Embryonic facial prominence (tissue), 1 donor: ENCODE results near the gene SLC6A12.
A peak's percentile ranks its signal among the peaks of the same experiment; 100 is the strongest.
"Not testable (repeated sequence)": the region's sequence is repeated elsewhere in the genome, so short reads cannot be mapped to it uniquely, and the experiment has no call there.

Source experiments
- DNase-seq: peaks from one replicate; pipeline ENCODE4 v3.0.0-alpha.2; 2016; ENCODE audit errors: extremely low spot score

Gene SLC6A12

DNA sequence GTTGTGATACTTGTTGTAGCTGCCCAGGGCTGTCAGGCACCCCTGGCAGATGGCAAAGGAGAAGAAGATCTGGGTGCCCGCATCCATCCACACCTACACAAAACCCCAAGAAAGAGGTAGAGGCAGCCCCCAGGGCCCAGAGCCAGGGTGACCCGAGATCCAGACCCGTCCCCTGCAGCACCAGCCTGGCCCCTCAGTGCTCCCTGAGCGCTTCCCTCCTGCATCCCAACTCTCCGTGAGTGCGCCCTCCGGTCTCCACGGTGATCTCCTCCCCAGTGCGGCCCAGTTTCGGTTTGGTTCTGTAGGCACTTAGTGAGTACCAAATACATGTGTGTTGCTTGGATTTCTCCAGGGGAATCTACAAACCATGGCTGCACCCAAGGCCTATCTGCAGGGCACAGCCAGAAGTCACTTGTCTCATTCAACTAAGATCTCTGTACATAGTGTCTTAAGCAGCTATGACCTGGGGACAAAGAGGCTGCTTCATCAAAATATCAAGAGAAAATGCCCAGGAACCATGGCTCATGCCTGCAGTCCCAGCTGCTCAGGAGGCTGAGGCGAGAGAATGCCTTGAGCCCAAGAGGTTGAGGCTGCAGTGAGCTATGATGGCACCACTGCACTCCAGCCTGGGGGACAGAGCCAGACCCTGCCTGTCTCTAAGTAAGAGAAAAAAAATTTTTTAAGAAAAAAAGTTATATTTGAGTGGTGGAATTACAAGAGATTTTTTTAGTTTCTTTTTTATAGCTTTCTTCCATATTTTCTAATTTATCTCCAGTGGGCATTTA lies 15.9 kb downstream of the SLC6A12 start:
- no peak for DNase-seq

GRCh38 chr12:197347-197746 lies 16.6 kb downstream of the SLC6A12 start:
- no peak for DNase-seq

GRCh38 chr12:196436-196835 lies 17.5 kb downstream of the SLC6A12 start:
- DNase-seq, result no peak

DNA sequence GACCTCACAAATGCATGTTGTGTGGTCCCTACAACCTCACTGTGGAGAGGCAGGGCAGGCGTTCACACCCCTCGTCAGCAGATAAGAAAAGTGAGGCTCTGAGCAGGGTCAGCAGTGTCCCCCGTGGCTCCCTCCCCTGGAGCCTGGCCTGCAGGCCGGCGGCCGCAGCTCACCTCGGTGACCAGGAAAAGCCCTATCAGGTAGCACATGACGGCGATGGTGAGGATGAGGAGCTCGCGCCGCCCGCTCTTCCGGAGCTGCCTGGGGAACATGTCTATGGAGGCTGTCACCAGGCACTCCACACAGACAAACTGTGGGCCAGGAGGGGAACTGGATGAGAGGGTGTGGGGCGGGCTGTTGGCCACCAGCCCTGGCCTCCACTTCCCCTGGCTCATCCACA lies 18.0 kb downstream of the SLC6A12 start:
- no peak for DNase-seq

- no peak for DNase-seq
Measured at GRCh38 chr12:195156-195555, 18.8 kb downstream of the SLC6A12 start.

DNA sequence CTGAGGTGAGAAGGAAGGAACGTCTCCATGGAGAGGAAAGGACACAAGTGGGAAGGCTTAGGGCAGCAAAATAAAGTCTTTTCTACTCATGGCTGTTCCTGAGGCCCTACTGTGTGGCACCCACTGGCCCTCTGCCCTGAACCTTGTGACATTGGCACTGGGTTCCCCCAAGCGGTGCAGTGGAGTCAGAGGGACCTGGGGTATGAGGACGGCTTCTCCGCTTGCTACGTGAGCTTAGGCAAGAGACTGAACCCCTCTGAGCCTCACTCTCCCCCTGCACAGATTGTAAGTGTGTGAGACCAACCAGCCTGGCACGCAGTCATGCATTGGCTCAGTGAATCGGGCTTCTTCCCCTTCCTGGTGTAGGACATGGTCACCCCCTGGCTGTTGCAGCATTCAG lies 19.7 kb downstream of the SLC6A12 start:
- DNase-seq, result no peak

DNA sequence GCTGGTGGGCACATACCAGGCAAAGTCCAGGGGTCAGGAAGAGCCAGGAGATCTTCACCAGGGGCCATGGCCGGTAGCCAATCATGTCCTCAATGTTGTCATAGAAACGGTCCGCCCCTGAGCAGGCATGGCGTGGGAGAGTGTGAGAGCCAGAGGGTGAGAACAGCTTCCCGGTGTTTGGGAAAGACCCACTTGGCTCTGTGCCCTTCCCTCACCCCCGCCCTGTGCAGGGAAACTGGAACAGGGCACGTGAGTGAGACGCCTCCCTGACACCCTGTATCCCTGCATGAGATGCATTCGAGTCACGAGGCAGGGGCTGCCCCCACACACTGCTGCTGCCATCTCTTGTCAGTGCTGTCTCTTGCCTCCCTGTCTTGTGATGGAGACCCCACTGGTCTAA lies 20.7 kb downstream of the SLC6A12 start:
- no peak for DNase-seq

- DNase-seq, result no peak
Measured at GRCh38 chr12:191541-191940, 22.4 kb downstream of the SLC6A12 start.

GRCh38 chr12:190881-191280 lies 23.1 kb downstream of the SLC6A12 start:
- no peak for DNase-seq

DNA sequence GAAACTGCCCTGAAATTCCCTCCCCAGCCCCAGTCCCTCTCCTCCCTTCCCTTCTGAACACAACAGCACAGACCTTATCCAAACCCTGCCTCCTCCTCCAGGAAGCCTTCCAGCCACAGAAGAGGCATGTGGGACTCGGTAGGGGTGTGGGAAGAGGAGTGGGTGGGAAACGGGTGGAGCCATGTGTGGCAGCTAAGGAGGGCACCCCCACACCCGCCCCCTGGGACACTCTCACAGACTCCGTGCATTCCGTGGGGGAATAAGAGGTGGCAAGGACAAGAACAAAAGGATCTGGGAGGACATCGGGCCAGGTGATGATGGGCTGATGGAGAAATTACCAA lies 24.4 kb downstream of the SLC6A12 start:
- no peak for DNase-seq

- peak; percentile 24 for DNase-seq
Measured at GRCh38 chr12:188910-189621, 24.9 kb downstream of the SLC6A12 start.

GRCh38 chr12:187986-188909 lies 25.7 kb downstream of the SLC6A12 start:
- DNase-seq, result not testable (repeated sequence)

GRCh38 chr12:186006-186625 lies 27.8 kb downstream of the SLC6A12 start:
- no peak for DNase-seq

DNA sequence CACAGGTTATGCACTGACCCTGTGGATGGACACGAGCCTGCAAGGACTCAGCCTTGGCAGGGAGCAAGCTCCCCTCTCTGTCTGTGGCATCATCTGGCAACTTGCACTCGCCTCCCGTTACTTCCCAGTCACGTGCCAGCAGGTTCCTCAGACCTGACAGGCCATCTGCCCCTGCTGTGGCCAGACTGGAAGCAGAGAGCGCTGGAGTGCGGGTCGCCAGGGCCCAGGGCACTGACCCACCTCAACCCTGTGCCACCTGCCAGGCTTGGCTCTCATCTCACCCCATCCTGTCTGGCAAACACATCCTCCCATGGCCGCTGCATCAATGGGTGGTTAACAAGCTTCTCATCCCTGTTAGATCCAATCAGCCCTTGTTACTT lies 28.4 kb downstream of the SLC6A12 start:
- DNase-seq, result no peak

DNA sequence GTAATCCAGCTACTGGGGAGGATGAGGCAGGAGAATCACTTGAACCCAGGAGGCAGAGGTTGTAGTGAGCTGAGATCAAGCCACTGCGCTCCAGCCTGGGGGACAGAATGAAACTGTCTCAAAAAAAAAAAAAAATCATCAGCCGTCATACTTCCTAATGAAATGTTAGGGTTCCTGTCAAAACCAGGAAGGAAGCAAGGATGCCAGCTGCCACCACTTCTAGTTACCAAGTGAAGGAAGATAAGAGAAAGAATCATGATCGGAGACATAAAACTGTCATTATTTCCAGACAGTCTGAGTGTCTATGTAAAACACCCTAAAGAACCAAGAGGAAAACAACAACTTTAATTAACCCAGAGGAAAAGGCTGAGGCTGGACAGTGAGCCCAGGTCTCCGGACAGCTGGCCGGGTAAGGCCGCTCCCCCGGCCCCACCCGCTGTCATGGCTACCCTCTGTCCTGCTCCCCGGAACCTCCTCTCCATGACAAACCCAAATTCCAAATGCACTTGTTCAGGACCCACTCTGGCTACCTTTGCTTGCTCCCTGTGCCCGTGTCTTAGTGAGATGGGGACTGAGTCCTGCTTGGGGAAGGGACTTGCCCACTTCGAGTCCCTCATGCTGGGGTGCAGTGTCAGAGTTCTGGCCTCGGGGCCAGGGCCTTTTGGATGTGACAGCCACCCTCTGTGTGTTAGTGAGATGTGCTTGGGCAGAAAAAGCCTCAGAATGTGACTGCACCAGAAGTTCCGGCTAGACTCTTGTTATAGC lies 29.0 kb downstream of the SLC6A12 start:
- no peak for DNase-seq

DNA sequence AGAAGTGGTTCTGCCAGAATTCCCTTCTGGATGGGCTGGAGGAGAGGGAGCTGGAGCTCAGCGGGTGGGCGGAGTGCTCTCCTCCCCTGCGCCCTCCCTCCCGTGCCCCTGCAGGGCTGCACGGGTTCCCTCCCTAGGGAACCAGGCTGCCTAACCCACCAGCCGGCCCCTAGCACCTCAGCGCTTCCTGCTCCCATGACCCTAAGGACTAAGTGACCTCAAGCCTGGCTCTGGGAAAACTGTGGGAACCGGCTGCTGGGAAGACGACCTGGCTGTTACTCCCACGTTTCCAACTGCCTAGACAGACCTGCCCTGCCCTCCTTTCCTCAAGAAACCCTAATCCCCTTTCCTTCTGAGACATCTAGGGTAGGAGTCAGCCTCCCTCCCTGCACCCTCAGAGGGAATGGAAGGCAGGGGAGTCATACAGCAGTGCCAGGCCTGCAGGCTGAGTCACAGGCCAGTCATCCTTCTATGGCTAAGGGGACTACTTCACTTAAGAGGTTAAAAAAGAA lies 31.5 kb downstream of the SLC6A12 start:
- no peak for DNase-seq

DNA sequence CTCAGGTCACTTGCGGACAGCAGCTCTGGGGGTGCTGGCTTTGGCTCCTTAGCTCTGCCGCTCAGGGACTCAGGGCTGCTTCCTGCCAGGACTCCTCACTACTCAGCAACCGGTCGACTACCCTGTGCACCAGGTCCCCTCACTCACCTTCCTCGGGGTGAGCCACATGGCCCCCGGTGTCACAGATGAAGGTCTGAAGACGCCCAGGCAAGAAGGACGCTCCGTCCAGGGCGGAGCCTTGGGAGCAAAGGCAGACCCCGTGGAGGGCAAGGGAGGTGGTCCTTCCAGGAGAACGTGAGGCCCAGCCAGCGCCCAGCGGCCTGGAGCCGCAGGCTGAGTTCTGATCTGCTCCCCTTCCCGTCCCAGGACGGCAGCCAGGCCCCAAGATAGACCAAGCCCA lies 32.0 kb downstream of the SLC6A12 start:
- DNase-seq, result no peak

DNA sequence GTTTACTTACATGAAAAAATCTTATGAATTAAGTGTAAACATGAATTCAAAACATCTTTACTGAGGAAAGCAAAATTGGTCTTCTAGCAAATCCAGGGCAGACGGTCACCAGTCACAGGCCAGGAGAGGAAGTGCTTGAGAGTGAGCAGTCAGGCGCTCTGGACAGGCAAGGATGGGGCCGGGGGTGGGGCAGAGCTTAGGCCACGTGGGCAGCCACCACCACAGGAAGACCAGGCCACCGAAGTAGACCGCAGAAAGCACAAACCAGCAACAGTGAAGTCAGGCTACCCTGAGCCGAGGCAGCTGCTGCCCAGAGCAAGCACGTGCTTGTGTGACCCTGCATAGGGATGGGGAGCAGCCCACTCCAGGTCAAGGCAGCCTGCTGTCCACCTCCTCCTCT lies 33.5 kb downstream of the SLC6A12 start:
- DNase-seq, result no peak

- DNase-seq, result no peak
Measured at GRCh38 chr12:179885-180284, 34.1 kb downstream of the SLC6A12 start.

- no peak for DNase-seq
Measured at GRCh38 chr12:179131-179884, 34.6 kb downstream of the SLC6A12 start.

DNA sequence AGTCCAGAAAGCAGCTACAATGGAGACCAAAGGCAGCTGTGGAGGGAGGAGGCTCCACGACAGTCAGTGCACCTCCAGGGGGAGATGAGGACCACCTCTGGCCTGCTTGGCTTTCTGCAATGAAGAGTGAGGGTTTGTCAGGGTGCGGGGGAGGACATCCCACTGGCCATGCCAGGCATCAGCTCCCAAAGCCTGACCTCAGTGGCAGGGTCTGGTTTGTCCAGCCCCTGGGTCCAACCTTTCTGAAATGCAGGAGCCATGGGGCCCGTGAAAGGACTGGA lies 35.2 kb downstream of the SLC6A12 start:
- DNase-seq, result no peak
